ENCODE data around the gene ZDHHC20. TPM values are rescaled to one million over a fixed set of nuclear protein-coding genes. Genes with fewer than 3 reads are reported as not detected.

Gene ZDHHC20
- total RNA-seq, 6 experiments from 2014 or later: 19.2 to 28.9 (median 23.4) TPM

- DNase-seq (no peak), ATAC-seq (no peak)
- Histone ChIP-seq H3K27ac (no peak overlapping the region), H3K9me3 (no peaks in the 10 kb centered on the region), H3K4me1 (no peaks in the 10 kb centered on the region), H3K4me3 (no peak overlapping the region), H3K27me3 (no peaks in the 10 kb centered on the region), H3K36me3 (no peaks in the 10 kb centered on the region)
- TF ChIP-seq, protein P1, sequence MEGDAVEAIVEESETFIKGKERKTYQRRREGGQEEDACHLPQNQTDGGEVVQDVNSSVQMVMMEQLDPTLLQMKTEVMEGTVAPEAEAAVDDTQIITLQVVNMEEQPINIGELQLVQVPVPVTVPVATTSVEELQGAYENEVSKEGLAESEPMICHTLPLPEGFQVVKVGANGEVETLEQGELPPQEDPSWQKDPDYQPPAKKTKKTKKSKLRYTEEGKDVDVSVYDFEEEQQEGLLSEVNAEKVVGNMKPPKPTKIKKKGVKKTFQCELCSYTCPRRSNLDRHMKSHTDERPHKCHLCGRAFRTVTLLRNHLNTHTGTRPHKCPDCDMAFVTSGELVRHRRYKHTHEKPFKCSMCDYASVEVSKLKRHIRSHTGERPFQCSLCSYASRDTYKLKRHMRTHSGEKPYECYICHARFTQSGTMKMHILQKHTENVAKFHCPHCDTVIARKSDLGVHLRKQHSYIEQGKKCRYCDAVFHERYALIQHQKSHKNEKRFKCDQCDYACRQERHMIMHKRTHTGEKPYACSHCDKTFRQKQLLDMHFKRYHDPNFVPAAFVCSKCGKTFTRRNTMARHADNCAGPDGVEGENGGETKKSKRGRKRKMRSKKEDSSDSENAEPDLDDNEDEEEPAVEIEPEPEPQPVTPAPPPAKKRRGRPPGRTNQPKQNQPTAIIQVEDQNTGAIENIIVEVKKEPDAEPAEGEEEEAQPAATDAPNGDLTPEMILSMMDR (IDR thresholded peaks at IDR 0.05): no peak
- TF ChIP-seq POLR2A (IDR thresholded peaks at IDR 0.05): no peak
- intact Hi-C loops (cut with DNase I): no loop called here
- WGBS (ENCODE audit: insufficient coverage, low coverage, low lambda C conversion rate, missing lambda C conversion rate): 90% methylated on average over 1 of the region's 1 CpG
Observed at GRCh38 chr13:21372530-21372929, 86.6 kb downstream of the ZDHHC20 start.

GRCh38 chr13:21371011-21371410 is 88.1 kb downstream of the ZDHHC20 start:
- Histone ChIP-seq H3K4me1 (no peaks in the 10 kb centered on the region), H3K27ac (no peak overlapping the region), H3K36me3 (no peaks in the 10 kb centered on the region), H3K4me3 (no peak overlapping the region), H3K9me3 (no peaks in the 10 kb centered on the region), H3K27me3 (no peaks in the 10 kb centered on the region)
- intact Hi-C loops (cut with DNase I): no loop called here
- no peak for TF ChIP-seq POLR2A (IDR thresholded peaks at IDR 0.05)
- TF ChIP-seq, protein P1 (IDR thresholded peaks at IDR 0.05): no peak
- ATAC-seq (no peak), DNase-seq (no peak)
- 49% methylated on average over 7 of the region's 7 CpGs for WGBS (ENCODE audit: insufficient coverage, low coverage, low lambda C conversion rate, missing lambda C conversion rate)

GRCh38 chr13:21365574-21365973 is 93.5 kb downstream of the ZDHHC20 start:
- 71% methylated on average over 3 of the region's 4 CpGs for WGBS (ENCODE audit: insufficient coverage, low coverage, low lambda C conversion rate, missing lambda C conversion rate)
- peak in 2 of 4 donors; percentile 27 to 28 for ATAC-seq
- H3K27me3 ChIP-seq: no peaks in the 10 kb centered on the region
- intact Hi-C loops (cut with DNase I): no loop called here
- no peaks in the 10 kb centered on the region for H3K4me1 ChIP-seq
- H3K27ac ChIP-seq: no peak overlapping the region
- no peaks in the 10 kb centered on the region for H3K9me3 ChIP-seq
- H3K4me3 ChIP-seq: no peak overlapping the region
- no peaks in the 10 kb centered on the region for H3K36me3 ChIP-seq
- no peak for DNase-seq
- TF ChIP-seq, protein P1 (IDR thresholded peaks at IDR 0.05): no peak

DNA sequence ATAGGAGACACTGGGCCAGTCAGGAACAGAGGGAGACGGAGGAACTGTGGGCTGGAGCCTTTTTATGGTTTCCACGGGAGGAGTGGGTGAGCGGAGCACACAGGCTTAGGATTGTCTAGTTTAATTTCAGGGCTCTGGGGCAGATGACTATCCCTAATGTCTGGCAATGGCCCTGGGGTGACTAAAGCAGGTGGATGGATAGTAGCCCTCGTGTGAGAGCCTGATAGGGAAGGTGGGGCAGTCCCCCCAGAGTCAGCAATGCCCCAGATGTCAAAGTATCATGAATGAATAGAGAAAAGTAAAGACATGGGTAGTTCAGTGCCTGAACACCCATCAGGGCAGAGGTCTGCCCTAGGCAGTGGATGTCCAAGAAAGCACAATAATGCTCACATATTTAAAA is 94.2 kb downstream of the ZDHHC20 start:
- H3K27ac ChIP-seq: no peak overlapping the region
- DNase-seq (no peak), ATAC-seq (no peak)
- H3K9me3 ChIP-seq: no peaks in the 10 kb centered on the region
- no peak for TF ChIP-seq POLR2A (IDR thresholded peaks at IDR 0.05)
- TF ChIP-seq, protein P1 (IDR thresholded peaks at IDR 0.05): no peak
- no peaks in the 10 kb centered on the region for H3K4me1 ChIP-seq
- no peak overlapping the region for H3K4me3 ChIP-seq
- 62% methylated on average over 4 of the region's 4 CpGs for WGBS (ENCODE audit: insufficient coverage, low coverage, low lambda C conversion rate, missing lambda C conversion rate)
- no peaks in the 10 kb centered on the region for H3K27me3 ChIP-seq
- H3K36me3 ChIP-seq: no peaks in the 10 kb centered on the region
- intact Hi-C loops (cut with DNase I): no loop called here

GRCh38 chr13:21364357-21364756 is 94.7 kb downstream of the ZDHHC20 start:
- Histone ChIP-seq H3K36me3 (no peaks in the 10 kb centered on the region), H3K27ac (no peak overlapping the region), H3K27me3 (no peaks in the 10 kb centered on the region), H3K9me3 (no peaks in the 10 kb centered on the region), H3K4me1 (no peaks in the 10 kb centered on the region), H3K4me3 (no peak overlapping the region)
- no peak for DNase-seq
- intact Hi-C loops (cut with DNase I): no loop called here
- TF ChIP-seq, protein P1 (IDR thresholded peaks at IDR 0.05): no peak
- no peak for TF ChIP-seq POLR2A (IDR thresholded peaks at IDR 0.05)
- WGBS (ENCODE audit: insufficient coverage, low coverage, low lambda C conversion rate, missing lambda C conversion rate): 82% methylated on average over 3 of the region's 7 CpGs
- ATAC-seq: no peak

Data from right lobe of liver (tissue), 6 donors.